OCI-LY1 (cell line): ENCODE measurements around the gene PRKAR2B.

ENCODE experiments used
- H2AFZ ChIP-seq: fragments of 200-600 bp; sonication (generic), shearing (Covaris generic); 2 replicates; pipeline ENCODE4 v1.6.0; 2014; ENCODE audit warnings: antibody characterized with exemption, mild to moderate bottlenecking, low read length
- H3F3A ChIP-seq: fragments of 200-600 bp; sonication (generic), shearing (Covaris generic); 2 replicates; pipeline ENCODE4 v1.6.0; 2014; ENCODE audit warnings: mild to moderate bottlenecking, antibody characterized with exemption, low read length, moderate library complexity; ENCODE audit not compliant: insufficient read depth
- H3K27ac ChIP-seq: fragments of 200-600 bp; sonication (generic); 2 replicates; pipeline ENCODE4 v1.5.1; 2014; ENCODE audit warnings: low read length, mixed run types, mild to moderate bottlenecking, low read depth; ENCODE audit not compliant: poor library complexity, severe bottlenecking
- H3K27me3 ChIP-seq: fragments of 200-600 bp; sonication (generic); 2 replicates; pipeline ENCODE4 v1.6.0; 2014; ENCODE audit warnings: antibody characterized with exemption, mild to moderate bottlenecking, low read length, moderate library complexity; ENCODE audit not compliant: insufficient read depth
- H3K36me3 ChIP-seq: fragments of 200-600 bp; sonication (generic); 2 replicates; pipeline ENCODE4 v1.6.1; 2014; ENCODE audit warnings: mild to moderate bottlenecking, antibody characterized with exemption, low read length, moderate library complexity, mixed read lengths; ENCODE audit not compliant: insufficient read depth
- H3K4me1 ChIP-seq: fragments of 200-600 bp; sonication (generic); 2 replicates; pipeline ENCODE4 v1.5.1; 2014; ENCODE audit warnings: mild to moderate bottlenecking, low read length, moderate library complexity; ENCODE audit not compliant: insufficient read depth, severe bottlenecking
- H3K4me2 ChIP-seq: fragments of 200-600 bp; sonication (generic), shearing (Covaris generic); 2 replicates; pipeline ENCODE4 v1.6.1; 2014; ENCODE audit warnings: low read length
- H3K4me3 ChIP-seq: fragments of 200-600 bp; sonication (generic); 2 replicates; pipeline ENCODE4 v1.5.1; 2014; ENCODE audit warnings: low read length, low read depth, mild to moderate bottlenecking, mixed read lengths; ENCODE audit not compliant: poor library complexity, severe bottlenecking
- H3K79me2 ChIP-seq: fragments of 200-600 bp; shearing (Covaris generic); 2 replicates; pipeline ENCODE4 v1.6.1; 2016; ENCODE audit warnings: mixed run types, low read length, mixed read lengths; ENCODE audit not compliant: insufficient read depth
- H3K9ac ChIP-seq: fragments of 200-600 bp; sonication (generic), shearing (Covaris generic); 2 replicates; pipeline ENCODE4 v1.6.1; 2014; ENCODE audit warnings: mild to moderate bottlenecking, low read length, mixed read lengths
- H3K9me2 ChIP-seq: fragments of 200-600 bp; sonication (generic), shearing (Covaris generic); 2 replicates; pipeline ENCODE4 v1.6.1; 2014; ENCODE audit warnings: low read depth, mild to moderate bottlenecking, low read length, mixed read lengths
- H3K9me3 ChIP-seq: fragments of 200-600 bp; shearing (Covaris generic); 2 replicates; pipeline ENCODE4 v1.6.1; 2014; ENCODE audit warnings: low read length, mixed read lengths
- H4K20me1 ChIP-seq: fragments of 200-600 bp; sonication (generic), shearing (Covaris generic); 2 replicates; pipeline ENCODE4 v1.6.0; 2016; ENCODE audit warnings: mild to moderate bottlenecking, low read length; ENCODE audit not compliant: insufficient read depth
- CTCF ChIP-seq: fragments of 200-600 bp; sonication (generic), shearing (Covaris generic); IDR thresholded peaks from 2 replicates; pipeline ENCODE4 v1.5.1; 2017; ENCODE audit warnings: mild to moderate bottlenecking, antibody characterized with exemption, low read length, moderate library complexity, mixed read lengths
- EZH2 ChIP-seq: fragments of 200-600 bp; sonication (generic), shearing (Covaris generic); IDR thresholded peaks from 2 replicates; pipeline ENCODE4 v1.8.0; 2017; ENCODE audit warnings: borderline replicate concordance, mixed run types, mild to moderate bottlenecking, antibody characterized with exemption, low read length, moderate library complexity, mixed read lengths

PRKAR2B gene

GRCh38 chr7:107002529-107002998 is 41.9 kb upstream of the PRKAR2B start:
- H3F3A ChIP-seq = no peaks in the 10 kb centered on the region

GRCh38 chr7:107007007-107007891 is 37.3 kb upstream of the PRKAR2B start:
- Histone ChIP-seq H3K27me3 (no peaks in the 10 kb centered on the region), H3K9me2 (no peaks in the 10 kb centered on the region), H3K27ac (no peak overlapping the region), H3K36me3 (no peaks in the 10 kb centered on the region), H3K9me3 (no peaks in the 10 kb centered on the region), H3K9ac (no peak overlapping the region), H3F3A (no peaks in the 10 kb centered on the region), H2AFZ (no peak overlapping the region), H3K4me2 (no peak overlapping the region), H3K4me3 (no peak overlapping the region), H3K79me2 (no peaks in the 10 kb centered on the region), H4K20me1 (no peaks in the 10 kb centered on the region), H3K4me1 (no peaks in the 10 kb centered on the region)
- TF ChIP-seq EZH2 (no peak), CTCF (no peak)

More at GRCh38 chr7:107002529-107002998, 41.9 kb upstream of the PRKAR2B start:
- no peaks in the 10 kb centered on the region for H3K9me2 ChIP-seq
- TF ChIP-seq CTCF = no peak
- TF ChIP-seq EZH2 = no peak
- H3K4me3 ChIP-seq = no peak overlapping the region
- no peaks in the 10 kb centered on the region for H3K9me3 ChIP-seq
- H3K27ac ChIP-seq = no peak overlapping the region
- no peaks in the 10 kb centered on the region for H3K4me1 ChIP-seq
- no peaks in the 10 kb centered on the region for H3K27me3 ChIP-seq
- no peak overlapping the region for H2AFZ ChIP-seq
- no peaks in the 10 kb centered on the region for H3K79me2 ChIP-seq
- H4K20me1 ChIP-seq = no peaks in the 10 kb centered on the region
- no peaks in the 10 kb centered on the region for H3K36me3 ChIP-seq
- no peak overlapping the region for H3K4me2 ChIP-seq
- no peak overlapping the region for H3K9ac ChIP-seq

GRCh38 chr7:107007892-107008287 is 36.6 kb upstream of the PRKAR2B start:
- no peak overlapping the region for H3K9ac ChIP-seq
- no peaks in the 10 kb centered on the region for H3F3A ChIP-seq
- no peaks in the 10 kb centered on the region for H3K9me3 ChIP-seq
- H2AFZ ChIP-seq = no peak overlapping the region
- no peak overlapping the region for H3K4me3 ChIP-seq
- no peaks in the 10 kb centered on the region for H3K36me3 ChIP-seq
- no peak overlapping the region for H3K27ac ChIP-seq
- TF ChIP-seq CTCF = no peak
- TF ChIP-seq EZH2 = no peak
- no peaks in the 10 kb centered on the region for H4K20me1 ChIP-seq
- no peak overlapping the region for H3K4me2 ChIP-seq
- no peaks in the 10 kb centered on the region for H3K79me2 ChIP-seq
- no peaks in the 10 kb centered on the region for H3K27me3 ChIP-seq
- H3K9me2 ChIP-seq = no peaks in the 10 kb centered on the region
- H3K4me1 ChIP-seq = no peaks in the 10 kb centered on the region
